Mesenteric fat pad (tissue), 1 donor: ENCODE measurements around the gene SNTB2. TPM values are rescaled to one million over a fixed set of nuclear protein-coding genes. Genes with fewer than 3 reads are reported as not detected.

ENCODE experiments used
- DNase-seq: peaks from one replicate; pipeline ENCODE4 v3.0.0-alpha.2; 2020; ENCODE audit warnings: low spot score
- total RNA-seq: library from RNA; stranded (reverse); fragmentation: NEBNext Ultra II Directional; extraction: Animal tissue kit (Norgen Biotek cat#: 25700); gene quantifications from one replicate; pipeline ENCODE4 v1.2.1, GENCODE V29; 2021
- donor health status: DM: yes; HTN: yes; CAD: no.

Gene SNTB2
- total RNA-seq, 1 donor from 2014 or later = 49.2 TPM

DNA sequence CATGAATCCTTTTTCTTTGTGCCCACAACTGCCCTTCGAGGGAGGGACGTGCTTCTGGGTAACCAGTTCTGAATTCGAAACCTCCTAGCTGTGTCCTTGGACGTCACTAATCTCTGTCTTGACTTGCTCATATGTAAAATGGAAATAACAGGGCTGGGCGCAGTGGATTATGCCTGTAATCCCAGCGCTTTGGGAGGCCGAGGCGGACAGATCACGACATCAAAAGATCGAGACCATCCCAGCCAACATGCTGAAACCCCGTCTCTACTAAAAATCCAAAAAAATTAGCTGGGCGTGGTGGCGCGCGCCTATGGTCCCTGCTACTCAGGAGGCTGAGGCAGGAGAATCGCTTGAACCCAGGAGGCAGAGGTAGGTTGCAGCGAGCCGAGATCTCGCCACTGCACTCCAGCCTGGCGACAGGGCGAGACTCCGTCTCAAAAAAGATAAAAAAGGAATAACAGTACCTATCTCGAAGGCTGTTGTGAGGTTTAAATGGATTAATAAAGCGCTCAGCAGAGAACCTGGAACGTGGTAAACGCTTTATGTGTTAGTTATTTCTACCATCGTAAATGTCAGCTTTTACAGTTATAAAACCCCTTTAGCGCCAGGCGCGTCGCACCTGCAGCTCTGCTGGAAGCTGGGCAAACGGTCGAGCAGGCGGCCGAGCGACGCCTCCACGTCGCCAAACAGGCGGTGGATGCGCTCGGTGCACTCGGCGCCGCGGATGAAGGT, 151.8 kb downstream of the SNTB2 start:
- no peak for DNase-seq

DNA sequence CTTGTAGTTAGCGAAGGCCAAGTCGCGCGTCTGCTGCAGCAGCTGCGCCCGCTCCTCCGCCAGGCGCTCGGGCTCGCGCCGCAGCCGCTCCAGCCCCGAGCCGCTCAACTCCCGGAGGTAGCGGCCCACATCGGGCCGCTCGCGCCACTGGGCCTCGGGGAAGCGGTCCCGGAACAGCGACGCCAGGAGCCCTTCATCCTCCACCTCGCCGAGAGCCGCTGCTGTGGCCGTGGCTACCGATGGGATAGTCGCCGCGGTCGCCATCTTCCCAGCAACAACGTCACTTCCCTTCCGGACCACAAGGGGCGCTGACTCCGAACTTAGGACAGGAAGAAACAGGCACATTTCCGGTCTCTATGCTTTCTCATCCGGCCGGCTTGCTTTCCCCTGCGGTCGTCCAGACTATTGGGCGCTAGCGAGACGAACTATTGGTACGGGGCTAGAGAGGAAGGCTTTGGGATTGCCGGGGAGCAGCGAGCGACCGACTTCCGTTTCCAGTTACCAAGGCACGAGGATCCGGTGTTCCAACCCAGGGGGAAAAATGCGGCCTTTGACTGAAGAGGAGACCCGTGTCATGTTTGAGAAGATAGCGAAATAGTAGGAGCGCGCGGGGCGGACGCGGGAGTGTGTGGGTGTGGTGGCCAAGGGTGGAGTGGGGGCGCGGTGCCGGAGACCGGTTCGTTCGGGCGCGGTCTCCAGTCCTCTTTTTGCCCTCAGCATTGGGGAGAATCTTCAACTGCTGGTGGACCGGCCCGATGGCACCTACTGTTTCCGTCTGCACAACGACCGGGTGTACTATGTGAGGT, 152.5 kb downstream of the SNTB2 start, which contains the start of the genes COG8 and NIP7:
COG8 (minus strand) TSS at position 276 of the 806 bp plus-strand sequence; CDS start at position 264, 12 bp downstream.
NIP7 (plus strand) TSS at position 484 of the 806 bp plus-strand sequence; CDS start at position 542, 58 bp downstream.
- peak; percentile 94 for DNase-seq

DNA sequence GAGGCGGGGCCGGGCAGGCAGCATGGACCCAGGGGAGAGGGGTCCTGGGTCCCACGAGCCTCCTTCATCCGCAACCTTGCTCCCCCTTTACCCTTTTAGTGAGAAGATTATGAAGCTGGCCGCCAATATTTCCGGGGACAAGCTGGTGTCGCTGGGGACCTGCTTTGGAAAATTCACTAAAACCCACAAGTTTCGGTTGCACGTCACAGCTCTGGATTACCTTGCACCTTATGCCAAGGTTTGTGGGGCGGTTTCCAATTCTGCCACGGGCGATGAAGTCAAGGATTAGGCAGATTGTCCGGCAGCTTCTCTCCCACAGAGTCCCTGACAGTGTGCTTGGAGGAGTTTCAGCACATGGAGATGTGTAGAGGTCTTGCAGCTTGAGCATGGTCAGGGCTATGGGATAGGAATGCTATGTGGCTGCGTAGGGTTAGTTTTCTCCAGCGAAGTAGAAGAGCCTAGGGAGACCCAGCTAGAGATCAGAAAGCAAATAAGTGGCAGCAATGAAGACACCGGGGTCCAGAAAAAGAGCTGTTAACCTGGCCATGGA, 153.2 kb downstream of the SNTB2 start:
- no peak for DNase-seq

- no peak for DNase-seq
Observed at GRCh38 chr16:69344171-69344570, 157.2 kb downstream of the SNTB2 start.

DNA sequence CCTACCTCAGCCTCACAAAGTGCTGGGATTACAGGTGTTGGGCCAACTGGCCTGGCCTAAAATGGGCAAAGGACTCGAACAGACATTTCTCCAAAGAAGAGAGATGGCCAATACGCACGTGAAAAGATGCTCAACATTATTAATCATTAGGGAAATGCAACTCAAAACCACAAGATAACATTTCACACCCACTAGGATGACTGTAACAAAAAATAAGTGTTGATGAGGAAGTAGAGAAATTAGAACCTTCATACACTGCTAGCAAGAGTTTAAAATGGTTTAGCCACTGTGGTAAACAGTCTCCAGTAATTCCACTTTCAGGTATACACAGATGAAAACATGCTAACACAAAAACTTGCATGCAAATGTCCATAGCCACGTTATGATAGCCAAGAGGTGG, 159.0 kb downstream of the SNTB2 start:
- DNase-seq = no peak

DNA sequence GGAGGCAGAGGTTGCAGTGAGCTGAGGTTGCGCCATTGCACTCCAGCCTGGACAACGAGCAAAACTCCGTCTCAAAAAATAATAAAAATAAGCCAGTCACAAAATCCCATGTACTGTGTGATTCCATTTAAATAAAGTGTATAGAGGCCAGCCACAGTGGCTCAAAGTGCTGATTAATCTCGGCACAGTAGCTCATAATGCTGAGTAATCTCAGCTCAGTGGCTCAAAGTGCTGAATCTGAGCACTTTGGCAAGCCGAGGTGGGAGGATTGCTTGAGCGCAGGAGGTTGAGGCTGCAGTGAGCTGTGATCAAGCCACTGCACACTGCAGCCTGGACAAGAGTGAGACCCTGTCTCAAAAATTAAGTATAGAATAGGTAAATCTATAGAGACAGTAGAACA, 159.7 kb downstream of the SNTB2 start:
- no peak for DNase-seq

DNA sequence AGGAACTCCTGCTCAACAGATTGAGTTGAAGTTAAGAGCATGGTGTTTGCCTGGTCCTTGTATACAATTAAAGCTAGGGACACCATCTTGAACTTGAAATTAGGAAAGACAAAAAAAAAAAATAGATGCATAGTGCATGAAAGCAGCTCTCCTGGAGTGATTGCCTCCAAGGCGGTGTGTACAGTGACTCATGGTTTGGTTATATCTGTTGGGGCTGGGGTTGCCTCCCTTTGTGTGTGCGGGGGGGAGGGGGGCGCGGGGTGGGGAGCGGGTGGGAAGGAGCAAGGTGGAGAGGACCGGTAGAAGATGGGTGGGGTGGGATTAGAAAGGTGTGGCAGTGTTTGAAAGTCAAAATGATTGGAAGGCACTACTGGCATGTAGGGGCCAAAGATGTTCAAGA, 161.3 kb downstream of the SNTB2 start:
- no peak for DNase-seq

DNA sequence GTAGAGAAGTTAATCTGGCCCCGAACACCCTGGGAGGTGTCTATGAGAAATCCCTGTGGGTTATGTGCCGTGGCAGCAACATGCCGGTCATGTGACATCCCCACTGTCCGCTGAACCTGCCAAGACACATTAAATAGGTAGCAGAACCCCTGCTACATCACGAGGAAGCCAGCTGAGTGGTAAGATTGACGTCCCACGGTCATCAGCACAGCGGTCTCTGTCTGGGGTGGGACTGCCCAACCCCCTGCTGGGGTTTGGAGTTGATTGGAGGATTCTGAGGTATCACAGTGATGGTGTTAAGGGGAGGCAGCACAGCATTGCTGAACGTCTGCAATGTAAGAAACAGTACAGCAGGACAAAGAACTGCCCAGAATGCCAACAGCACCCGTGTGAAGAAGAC, 162.6 kb downstream of the SNTB2 start:
- DNase-seq = peak; percentile 49

DNA sequence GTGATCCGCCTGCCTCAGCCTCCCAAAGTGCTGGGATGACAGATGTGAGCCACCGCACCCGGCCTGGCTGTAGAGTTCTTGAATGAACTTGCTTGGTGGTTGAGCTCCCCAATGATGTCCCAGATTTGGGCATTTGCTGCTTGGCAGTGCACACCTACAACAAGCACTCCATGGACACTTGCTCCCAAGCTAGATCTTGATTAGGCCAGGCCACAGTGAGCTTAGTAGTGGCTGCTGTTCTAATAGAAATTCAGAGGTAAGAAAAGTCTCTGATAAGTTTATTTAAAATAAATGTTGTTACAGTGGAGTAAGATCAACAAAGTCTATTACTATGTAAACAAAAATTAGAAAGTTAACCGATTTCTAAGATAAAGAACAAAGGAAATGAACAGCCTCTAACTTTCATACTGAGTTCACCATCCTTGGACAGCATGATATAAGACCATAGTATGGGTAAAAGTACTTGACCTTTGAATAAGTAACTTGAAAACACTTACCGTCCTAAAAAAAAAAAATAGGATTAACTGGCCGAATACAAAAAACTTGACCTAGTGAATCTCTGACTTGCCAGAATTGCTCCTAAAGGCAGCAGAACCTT, 163.7 kb downstream of the SNTB2 start:
- peak; percentile 53 for DNase-seq

DNA sequence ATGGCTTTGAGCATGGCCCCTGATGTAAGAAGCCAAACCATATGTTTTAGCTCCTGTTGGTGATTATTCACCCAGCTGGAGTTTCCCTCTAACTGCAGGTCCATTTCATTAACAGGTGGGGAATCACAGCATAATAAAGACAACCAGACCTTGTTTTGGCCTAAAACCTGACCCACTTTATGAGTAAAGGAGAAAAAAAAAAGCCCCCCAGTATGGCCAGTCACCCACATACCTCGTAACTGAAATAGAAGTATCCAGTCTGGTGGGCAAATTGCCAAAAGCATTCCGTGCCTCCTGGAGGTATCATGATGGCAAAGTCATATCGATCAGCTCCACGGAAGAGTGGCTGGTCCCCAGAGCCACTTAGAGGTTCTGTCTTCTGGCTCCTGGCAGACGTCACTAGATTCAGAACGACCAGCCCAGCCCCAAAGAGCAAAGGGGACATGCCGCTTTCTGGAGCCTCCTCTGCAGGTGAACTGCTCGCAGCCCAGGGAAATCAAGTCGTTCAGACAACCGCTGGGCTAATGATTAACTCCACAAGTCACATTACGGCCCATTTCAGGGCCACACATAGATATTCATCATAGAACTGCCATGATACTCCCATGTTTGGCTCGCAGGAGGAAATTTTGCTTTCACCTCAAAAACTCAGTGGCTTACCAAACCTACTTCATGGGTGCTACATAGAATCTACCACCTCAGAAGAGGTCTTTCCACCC, 164.5 kb downstream of the SNTB2 start, which contains the start of gene TMED6:
TMED6 (minus strand) TSS at position 478 of the 719 bp plus-strand sequence; CDS start at position 445, 33 bp downstream.
- DNase-seq = peak; percentile 16

Other genes starting within 250 kb of the SNTB2 start
- 0.77 TPM for gene HAS3, start 81.5 kb upstream of the SNTB2 start, total RNA-seq
- 84.5 TPM for gene CHTF8, start 54.6 kb upstream of the SNTB2 start, total RNA-seq
- gene UTP4, start 54.5 kb upstream of the SNTB2 start, total RNA-seq = 57.4 TPM
- gene VPS4A, start 124.2 kb downstream of the SNTB2 start, total RNA-seq = 36.3 TPM
- 14.8 TPM for gene PDF, start 143.4 kb downstream of the SNTB2 start, total RNA-seq
- gene COG8, start 152.4 kb downstream of the SNTB2 start, total RNA-seq = 25.0 TPM
- 32.8 TPM for gene NIP7, start 152.6 kb downstream of the SNTB2 start, total RNA-seq
- gene TMED6, start 164.6 kb downstream of the SNTB2 start, total RNA-seq = 1.2 TPM
- gene TERF2, start 198.8 kb downstream of the SNTB2 start, total RNA-seq = 30.6 TPM
- gene CYB5B, start 237.5 kb downstream of the SNTB2 start, total RNA-seq = 62.5 TPM